IPS DF 4.7 (cell line): Measurements from ENCODE around the gene MKRN2OS.

Experiments
- DNase-seq: peaks from one replicate; pipeline ENCODE4 v3.0.0-alpha.2; 2013; ENCODE audit warnings: low spot score; ENCODE audit errors: extremely low read depth

The MKRN2OS gene

DNA sequence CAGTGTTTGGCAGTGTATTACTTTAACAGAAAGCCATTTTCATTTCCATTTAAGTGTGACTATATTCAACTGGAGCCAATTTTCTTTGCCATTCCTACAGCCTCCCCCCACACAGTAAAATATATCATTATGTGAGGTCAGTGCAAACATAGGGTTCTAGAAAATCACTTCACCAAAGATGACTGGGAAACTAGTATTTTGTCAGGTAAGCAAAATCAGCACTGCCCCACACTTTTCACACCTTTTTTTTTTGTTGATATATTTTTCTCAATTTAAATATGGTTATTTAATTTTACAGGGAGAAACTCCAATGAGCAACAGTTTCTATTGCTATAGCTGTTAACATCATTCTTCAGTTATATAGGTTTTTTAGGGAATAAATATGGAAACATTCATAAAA is 29.7 kb downstream of the MKRN2OS start:
- DNase-seq, result no peak

DNA sequence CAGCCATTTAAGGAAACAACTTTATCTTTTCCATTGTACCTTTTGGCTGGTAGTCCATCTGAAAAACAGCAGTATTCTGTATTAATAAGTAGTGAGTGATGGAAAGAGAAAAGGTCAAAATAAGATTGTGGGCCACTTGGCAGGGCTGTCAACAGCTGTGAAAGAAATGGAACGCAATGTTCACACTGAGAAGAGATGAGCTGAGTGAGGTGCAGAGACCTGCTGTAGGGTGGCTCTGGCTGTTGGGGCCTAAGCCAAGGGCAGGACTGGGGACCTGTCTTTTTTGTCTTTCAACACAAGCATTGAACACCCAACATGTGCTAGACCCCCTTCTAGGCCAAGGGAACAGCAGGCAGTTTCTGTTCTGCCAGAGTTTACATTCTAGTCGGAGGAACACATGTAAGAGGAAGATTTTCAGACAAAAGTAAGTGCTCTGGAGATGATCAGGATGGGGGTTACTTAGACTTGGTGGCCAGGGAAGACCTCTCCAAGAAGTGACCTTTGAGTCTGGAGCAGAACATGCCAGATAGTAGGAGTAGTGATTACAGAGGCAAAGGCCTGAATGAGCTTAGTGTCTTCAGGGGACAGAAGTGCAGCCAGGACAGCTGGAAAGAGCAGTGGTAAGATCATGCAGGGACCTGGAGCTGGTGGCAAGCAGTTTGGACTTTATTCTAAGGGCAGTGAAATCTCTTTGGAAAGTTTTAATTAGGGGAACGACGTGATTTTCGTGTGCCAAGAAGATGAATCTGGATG is 31.4 kb downstream of the MKRN2OS start:
- no peak for DNase-seq

DNA sequence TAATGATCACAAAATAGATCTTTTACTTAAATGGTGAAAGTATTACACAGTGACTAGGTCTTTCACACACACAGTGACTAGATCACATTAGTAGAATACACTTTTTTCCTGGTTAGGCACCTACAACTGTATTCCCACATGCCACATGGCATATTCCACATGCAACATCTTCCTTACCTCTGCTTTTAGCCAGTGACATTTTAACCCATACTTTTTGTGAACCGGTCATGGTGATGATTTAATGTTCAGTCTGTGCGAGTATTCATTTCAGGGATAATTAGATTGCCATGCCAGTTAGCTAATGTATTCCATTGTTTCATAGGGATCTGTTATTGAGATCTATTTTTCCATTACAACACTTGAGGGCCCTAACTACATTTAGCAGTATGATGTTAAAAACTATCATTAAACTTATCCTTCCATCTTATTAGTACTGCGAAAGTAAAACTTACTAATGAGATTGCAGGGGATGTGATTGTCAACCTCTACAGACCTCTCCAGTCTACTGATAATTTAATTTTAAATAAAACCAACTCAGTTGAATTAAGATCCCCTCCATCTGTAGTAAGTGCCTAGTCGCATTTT is 32.7 kb downstream of the MKRN2OS start:
- no peak for DNase-seq

DNA sequence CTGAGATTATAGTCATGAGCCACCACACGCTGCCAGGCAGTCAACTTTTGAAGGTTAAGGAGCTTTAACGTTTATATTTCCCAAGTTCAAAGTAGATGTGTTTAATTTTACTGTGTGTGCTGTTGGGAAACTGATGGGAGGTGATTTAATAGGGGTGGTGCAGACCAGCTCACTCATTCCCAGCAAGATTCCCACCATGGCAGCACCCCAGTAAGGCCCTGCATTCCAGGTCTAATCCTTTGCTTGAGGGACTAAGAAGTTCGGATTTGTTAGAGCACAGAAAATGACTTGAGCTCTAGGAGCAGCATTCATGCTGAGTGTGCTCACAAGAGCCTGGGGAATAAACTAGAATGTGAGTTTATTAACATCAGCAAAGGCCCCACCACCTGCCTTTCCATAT is 35.8 kb downstream of the MKRN2OS start:
- DNase-seq, result no peak

DNA sequence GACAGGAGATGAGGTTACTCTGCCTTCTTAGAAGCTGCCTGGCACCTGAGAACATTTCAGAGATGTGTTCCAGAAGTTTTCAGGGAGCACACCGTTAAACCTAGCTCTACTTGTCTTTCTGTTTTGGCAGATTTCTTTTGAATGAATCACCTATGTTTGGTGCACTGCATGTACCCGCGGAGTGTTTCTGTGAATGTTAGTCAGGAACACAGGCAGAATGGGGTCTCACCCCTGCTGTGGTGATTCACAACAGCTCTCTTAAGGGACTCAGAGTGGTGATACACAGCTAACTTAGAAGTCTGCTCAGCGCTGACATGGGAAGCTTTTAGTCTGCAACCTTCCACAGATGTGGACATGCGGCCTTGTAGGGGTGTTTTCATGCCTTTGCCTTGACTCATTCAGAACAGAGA is 37.0 kb downstream of the MKRN2OS start:
- DNase-seq, result no peak

DNA sequence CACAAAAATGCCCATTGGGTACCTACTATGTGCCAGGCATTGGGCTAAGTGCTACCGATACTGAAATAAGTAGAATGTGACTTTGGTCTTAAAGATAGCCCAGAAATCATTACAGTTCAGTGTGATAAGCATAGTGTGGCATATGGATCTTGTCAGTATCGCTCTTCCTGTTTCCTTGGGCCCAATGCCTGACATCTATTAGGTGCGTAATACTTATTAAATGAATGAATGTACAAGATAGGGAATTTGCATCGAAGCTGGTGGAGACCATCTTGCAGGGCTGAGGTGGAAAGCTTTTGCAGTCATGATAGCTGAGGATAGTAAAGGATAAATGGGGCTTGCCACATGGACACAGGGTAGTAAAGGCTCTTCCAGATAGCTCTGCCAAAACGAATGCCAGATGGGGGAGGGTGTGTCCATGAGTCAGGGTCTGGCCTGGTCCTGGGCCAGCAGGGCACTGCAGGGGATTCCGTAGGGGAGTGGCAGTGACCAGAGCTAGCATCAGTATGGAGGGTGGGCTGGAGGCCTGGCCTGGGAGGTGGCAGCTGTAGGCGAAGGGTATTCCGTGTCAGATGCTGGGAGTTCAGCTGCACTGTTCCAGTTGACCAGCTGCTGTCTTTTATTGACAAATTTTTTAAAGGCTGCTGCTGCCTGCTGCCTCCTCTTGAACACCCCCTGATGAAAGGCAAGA is 37.6 kb downstream of the MKRN2OS start:
- no peak for DNase-seq

DNA sequence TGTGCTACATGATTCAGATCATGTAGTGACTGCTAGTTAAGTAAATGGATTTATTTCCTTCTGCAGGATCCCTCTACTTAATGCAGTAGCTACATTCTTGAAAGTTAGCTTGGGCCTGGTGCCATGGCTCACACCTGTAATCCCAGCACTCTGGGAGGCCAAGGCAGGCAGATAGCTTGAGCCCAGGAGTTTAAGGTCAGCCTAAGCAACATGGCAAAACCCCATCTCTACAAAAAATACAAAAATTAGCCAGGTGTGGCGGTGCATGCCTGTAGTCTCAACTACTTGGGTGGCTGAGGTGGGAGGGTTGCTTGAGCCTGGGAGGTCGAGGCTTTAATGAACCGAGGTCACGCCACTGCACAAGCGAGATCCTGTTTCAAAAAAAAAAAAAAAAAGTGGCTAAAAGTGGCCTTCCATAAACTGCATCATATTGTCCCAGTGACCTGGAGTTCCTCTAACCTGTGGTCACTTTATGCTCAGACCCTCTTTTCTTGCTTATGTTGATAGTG is 39.0 kb downstream of the MKRN2OS start:
- no peak for DNase-seq

DNA sequence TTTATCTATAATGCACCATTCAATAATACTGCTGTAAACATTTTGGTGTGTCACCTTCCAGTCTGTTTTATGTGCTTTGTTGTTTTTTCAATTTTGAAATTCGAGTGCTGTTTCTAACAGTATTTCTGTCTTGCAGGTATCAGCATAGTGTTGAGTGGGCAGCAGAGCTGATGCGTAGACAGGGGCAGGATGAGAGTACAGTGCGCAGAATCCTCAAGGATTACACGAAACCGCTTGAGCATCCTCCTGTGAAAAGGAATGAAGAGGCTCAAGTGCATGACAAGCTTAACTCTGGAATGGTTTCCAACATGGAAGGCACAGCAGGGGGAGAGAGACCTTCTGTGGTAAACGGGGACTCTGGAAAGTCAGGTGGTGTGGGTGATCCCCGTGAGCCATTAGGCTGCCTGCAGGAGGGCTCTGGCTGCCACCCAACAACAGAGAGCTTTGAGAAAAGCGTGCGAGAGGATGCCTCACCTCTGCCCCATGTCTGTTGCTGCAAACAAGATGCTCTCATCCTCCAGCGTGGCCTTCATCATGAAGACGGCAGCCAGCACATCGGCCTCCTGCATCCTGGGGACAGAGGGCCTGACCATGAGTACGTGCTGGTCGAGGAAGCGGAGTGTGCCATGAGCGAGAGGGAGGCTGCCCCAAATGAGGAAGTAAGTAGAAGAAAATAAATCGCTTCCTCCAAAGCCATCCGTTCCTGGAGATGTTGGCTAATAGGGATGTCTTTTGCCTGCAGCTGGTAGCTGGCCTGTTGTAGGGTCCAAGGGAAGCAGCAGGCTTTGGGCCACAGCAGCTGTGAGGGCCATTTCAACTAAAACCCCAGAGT is 42.0 kb downstream of the MKRN2OS start:
- DNase-seq, result no peak

DNA sequence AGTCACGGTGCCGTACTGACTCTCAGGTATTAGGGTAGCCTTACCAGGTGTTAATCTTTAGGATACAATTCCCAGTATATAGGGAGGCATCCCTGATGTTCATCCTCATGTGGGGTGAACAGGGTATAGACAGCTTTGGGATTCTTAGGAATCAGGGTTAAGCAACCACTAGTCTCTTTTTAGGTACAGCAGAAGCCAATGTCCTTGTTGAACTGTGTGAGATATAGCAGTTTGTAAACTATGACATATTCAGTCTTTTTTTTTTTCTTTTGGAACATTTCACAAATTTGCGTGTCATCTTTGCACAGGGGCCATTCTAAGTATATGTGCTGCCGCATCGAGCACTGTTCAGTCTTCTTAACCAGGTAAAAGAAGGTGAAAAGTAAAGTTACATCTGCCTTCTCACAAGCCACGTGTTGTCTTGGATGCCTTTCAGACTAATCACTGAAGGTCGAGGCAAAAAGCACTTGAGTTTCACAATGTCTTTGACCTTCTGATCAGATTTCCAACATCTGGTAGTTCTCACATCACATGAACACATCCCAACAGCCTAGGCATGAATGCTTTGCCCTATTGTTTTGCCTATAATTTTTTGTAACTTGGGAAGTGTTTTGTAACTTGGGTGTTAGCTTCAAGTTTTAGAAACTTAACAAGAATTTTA is 43.8 kb downstream of the MKRN2OS start:
- DNase-seq, result no peak

DNA sequence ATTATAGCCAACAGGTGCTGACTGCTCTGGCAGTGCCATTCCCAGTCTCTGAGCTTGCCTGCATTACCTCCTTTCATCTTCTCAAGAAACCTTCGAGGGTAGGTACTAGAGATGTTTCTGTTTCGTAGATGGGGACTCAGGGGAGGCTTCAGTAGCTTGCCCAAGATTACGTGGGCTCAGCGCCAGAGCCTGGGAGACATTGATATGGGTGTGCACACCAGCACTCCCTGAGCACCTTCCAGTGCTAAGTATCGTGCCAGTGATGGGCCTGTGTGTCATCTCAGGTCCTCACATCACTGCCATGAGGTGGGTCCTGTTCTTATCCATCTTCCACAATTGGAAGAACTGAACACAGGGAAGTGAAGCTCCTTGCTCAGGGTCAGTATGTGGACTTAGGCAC is 45.8 kb downstream of the MKRN2OS start:
- no peak for DNase-seq

DNA sequence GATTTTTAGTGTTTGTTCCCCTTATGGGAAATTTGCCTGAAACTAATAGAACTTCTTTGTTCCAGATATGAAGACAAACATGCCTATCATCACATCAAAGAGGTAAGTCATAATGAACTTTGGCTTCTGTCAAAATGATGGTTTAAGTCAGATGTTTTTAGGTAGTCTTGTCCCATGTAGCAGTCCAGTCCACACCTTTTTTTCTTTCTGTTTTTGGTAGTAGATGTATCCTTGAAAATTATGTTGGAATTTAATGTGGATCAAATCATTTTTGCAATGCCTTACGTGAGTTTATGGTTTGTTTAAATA is 48.9 kb downstream of the MKRN2OS start:
- DNase-seq, result no peak

DNA sequence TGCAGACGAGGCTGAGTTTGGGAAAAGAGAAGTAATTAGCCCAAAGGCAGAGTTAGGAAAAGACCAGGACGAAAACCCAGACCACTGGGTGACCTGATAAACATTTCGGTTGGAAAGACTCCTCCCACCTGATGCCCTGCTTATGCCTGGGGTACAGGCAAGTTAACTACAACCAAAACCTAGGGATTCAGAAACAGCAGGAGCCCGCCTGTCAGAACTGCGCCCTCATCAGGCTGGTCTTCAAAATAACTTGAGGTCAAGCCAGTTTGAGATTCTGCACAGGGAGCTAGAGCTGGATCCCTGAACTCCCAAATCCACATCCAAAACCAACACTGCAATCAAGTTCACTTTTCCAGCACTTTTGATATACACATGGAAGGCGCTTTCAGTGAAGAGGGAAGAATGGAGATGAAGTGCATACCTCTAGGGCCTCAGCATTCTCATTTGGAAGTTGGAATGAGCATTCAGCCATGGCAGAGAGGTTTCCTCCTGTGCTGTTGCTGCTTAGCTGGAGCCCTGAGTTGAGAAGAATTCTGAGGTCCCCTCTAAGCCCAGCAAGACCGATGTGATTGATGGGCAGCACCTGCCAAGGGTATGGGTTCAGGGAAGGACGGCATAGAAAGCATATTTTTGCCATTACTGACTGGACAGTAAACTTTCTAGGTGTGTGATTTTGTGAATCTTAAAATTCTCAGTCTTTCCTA is 49.4 kb downstream of the MKRN2OS start:
- DNase-seq, result no peak

DNA sequence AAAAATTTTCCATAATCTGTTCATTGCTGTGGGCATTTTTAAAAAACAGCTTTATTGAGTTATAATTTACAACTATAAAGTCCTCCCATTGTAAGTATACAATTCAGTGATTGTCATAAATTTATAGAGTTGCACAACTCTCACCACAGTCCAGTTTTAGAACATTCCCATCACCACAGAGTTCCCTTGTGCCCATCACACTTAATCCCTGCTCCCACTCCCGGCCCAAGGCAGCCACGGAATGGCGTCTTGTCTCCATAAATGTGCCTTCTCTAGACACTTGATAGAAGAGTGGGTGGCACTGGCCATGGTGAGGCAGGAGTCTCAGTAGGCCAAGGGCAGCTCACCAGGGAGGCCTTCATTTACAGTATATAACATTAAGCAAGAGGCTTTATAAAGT is 54.8 kb downstream of the MKRN2OS start:
- DNase-seq, result no peak

DNA sequence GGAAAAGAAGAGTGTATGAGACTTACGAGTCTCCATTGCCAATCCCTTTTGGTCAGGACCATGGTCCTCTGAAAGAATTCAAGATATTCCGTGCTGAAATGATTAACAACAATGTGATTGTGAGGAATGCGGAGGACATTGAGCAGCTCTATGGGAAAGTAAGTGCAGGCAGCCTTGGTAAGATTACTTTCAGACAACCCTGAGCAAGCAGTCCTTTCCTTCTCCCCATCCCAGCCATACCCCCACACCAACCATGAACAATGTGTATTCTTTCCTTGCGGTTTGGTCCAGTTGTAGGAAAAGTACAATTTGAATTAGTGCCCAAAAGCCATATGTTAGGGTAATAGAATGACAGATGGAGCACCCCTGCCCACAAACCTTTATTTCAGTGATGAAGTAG is 55.5 kb downstream of the MKRN2OS start:
- no peak for DNase-seq
